Adrenal gland (tissue), 12 donors: Measurements from ENCODE around the gene UBE2G1. TPM values are rescaled to one million over a fixed set of nuclear protein-coding genes. Genes with fewer than 3 reads are reported as not detected.

Experiments used
- DNase-seq, 7 donors: peaks; one replicate each; pipeline ENCODE4 v3.0.0-alpha.2; 2019 to 2020
- H3K27ac ChIP-seq, 5 donors: fragments of 200-600 bp; sonication (generic) in 4 of 5; 1 replicate in 3 of 5; 2 replicates in 2 of 5; pipeline versions ENCODE4 v1.5.1 to v1.8.0; 2016 to 2020; ENCODE audit warnings: mild to moderate bottlenecking in 1 of 5
- H3K27me3 ChIP-seq: fragments of 200-600 bp; 2 replicates; pipeline ENCODE4 v1.8.0; 2021
- H3K36me3 ChIP-seq, 2 donors: fragments of 200-600 bp; replicated peaks in 1 of 2; 1 replicate in 1 of 2; 2 replicates in 1 of 2; pipeline versions ENCODE4 v1.5.1 to v1.8.0; 2018 to 2022
- H3K4me1 ChIP-seq, 2 donors: fragments of 200-600 bp; replicated peaks in 1 of 2; 1 replicate in 1 of 2; 2 replicates in 1 of 2; pipeline versions ENCODE4 v1.5.1 to v1.8.0; 2018 to 2021
- H3K4me3 ChIP-seq, 4 donors: fragments of 200-600 bp; sonication (generic) in 3 of 4; one replicate each; pipeline ENCODE4 v1.5.1; 2016 to 2018
- H3K9me3 ChIP-seq, 3 donors: fragments of 200-600 bp; sonication (generic) in 1 of 3; replicated peaks in 1 of 3; 1 replicate in 2 of 3; 2 replicates in 1 of 3; pipeline versions ENCODE4 v1.5.1 to v1.8.0; 2016 to 2021
- POLR2A ChIP-seq, 2 donors: fragments of 450-650 bp; IDR thresholded peaks; one replicate each; pipeline ENCODE4 v1.6.1; 2017; ENCODE audit warnings: antibody characterized with exemption in 2 of 2, mild to moderate bottlenecking in 2 of 2, moderate library complexity in 1 of 2
- WGBS, 4 donors: extraction: QIAGEN DNeasy Blood & Tissue Kit in 2 of 4; methylation state at CpG; one replicate each; pipeline versions ENCODE4 v1.1.5 to v1.1.7; 2013 to 2017; 5-methylcytosine and 5-hydroxymethylcytosine counted together
- intact Hi-C, 2 donors: fragments of 100-400 bp; cut with DNase I; formaldehyde crosslinking; loops; one replicate each; pipeline versions ENCODE4 v1.14.1 to v1.15.0; 2022 to 2023
- polyA plus RNA-seq, 3 donors: library from polyadenylated mRNA; stranded (reverse); fragments of 200-250 nt in 2 of 3; fragments of 350-450 nt in 1 of 3; fragmentation: Illumina TruSeq in 1 of 3; extraction: RNeasy Lipid Tissue Mini Kit (QIAGEN cat#74804) in 1 of 3; gene quantifications; one replicate each; pipeline ENCODE4 v1.2.3, GENCODE V29; 2013 to 2014
- total RNA-seq, 9 donors: library from RNA; depleted of rRNA in 4 of 9; stranded (reverse); fragments of >200 nt in 4 of 9; fragments of 120-200 nt in 1 of 9; fragmentation: NEBNext Ultra II Directional in 1 of 9; extraction: Animal tissue kit (Norgen Biotek cat#: 25700) in 1 of 9; gene quantifications; one replicate each; pipeline versions ENCODE4 v1.1.0 to v1.2.4, GENCODE V29; 2013 to 2023
- TF ChIP-seq, protein P1 (sequence below), 6 experiments: fragments of 450-650 bp in 4 of 6; fragments of 200-600 bp in 2 of 6; sonication (generic) in 1 of 6; IDR thresholded peaks; 1 replicate in 5 of 6; 2 replicates in 1 of 6; pipeline versions ENCODE4 v1.5.1 to v1.8.0; 2016 to 2021; ENCODE audit warnings: antibody characterized with exemption in 6 of 6, mild to moderate bottlenecking in 2 of 6, moderate library complexity in 1 of 6
- donor health status: healthy with polysubstance abuse.
- donor health status: Bipolar disorder and iron deficiency.
- donor health status: DM: yes; HTN: yes; CAD: no.
- donor health status: DM: no; HTN: no; CAD: no.
- donor health status: DM: no; HTN: no; CAD: no.
- donor health status: DM: yes; HTN: yes; CAD: no.

The UBE2G1 gene
- total and polyA plus RNA-seq, 12 donors, result 7.6 to 63.6 (median 54.7) TPM

DNA sequence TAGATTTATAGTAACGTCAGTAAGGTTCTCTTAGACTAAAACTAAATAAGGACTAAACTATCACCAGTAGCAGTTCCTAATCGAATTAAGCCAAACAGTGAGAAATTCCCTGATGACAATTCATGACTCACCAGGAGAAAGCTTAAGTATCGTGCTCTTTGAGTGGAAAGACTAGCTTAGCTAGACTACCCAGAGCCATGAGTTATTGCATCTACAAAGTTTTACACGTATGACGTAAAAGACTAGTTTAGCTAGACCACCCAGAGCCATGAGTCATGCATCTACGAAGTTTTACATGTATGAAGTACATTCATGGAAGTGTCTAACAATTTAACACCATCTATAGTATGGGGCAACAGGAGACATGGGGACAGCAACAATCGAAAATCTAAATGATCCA lies 36.6 kb downstream of the UBE2G1 start:
- Histone ChIP-seq H3K27me3 (no peaks in the 10 kb centered on the region), H3K4me1 (peaks cover 0 to 23% of the 10 kb centered on the region in 2 donors), H3K9me3 (peaks cover 0 to 9% (median 0%) of the 10 kb centered on the region in 3 donors), H3K36me3 (no peaks in the 10 kb centered on the region), H3K27ac (no peak overlapping the region), H3K4me3 (no peak overlapping the region)
- DNase-seq, result no peak
- 56 to 69% (median 64%) methylated on average over 7 of the region's 7 CpGs for WGBS, 4 donors
- intact Hi-C loops, result no loop called here
- TF ChIP-seq, protein P1, sequence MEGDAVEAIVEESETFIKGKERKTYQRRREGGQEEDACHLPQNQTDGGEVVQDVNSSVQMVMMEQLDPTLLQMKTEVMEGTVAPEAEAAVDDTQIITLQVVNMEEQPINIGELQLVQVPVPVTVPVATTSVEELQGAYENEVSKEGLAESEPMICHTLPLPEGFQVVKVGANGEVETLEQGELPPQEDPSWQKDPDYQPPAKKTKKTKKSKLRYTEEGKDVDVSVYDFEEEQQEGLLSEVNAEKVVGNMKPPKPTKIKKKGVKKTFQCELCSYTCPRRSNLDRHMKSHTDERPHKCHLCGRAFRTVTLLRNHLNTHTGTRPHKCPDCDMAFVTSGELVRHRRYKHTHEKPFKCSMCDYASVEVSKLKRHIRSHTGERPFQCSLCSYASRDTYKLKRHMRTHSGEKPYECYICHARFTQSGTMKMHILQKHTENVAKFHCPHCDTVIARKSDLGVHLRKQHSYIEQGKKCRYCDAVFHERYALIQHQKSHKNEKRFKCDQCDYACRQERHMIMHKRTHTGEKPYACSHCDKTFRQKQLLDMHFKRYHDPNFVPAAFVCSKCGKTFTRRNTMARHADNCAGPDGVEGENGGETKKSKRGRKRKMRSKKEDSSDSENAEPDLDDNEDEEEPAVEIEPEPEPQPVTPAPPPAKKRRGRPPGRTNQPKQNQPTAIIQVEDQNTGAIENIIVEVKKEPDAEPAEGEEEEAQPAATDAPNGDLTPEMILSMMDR (IDR thresholded peaks at IDR 0.05), result no peak
- no peak for TF ChIP-seq POLR2A (IDR thresholded peaks at IDR 0.05)

DNA sequence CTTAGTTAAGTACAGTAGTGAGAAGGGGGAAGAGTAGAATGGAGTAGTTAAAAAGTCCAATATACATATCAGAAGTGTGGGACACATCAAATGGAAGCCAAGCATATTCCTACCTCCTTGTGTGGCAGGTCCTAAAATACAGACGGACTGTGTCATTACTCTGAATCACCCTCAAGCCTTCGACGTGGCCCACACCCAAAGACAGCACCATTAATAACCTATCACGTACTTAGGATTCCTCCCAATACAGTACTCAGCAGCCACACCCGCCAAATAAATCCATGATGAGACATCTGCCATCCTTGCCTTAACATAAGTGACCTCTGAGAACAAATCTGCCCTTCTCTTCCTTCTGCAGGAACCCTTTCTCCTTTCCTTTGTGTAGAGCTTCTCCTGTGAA lies 38.9 kb downstream of the UBE2G1 start:
- H3K9me3 ChIP-seq, result peaks cover 0 to 9% (median 0%) of the 10 kb centered on the region in 3 donors
- H3K4me1 ChIP-seq, result peaks cover 10 to 25% of the 10 kb centered on the region in 2 donors
- no peaks in the 10 kb centered on the region for H3K36me3 ChIP-seq
- peak overlapping the region in 1 of 5 donors; percentile 44 for H3K27ac ChIP-seq
- peak in 1 of 7 donors; percentile 23 for DNase-seq
- 37 to 63% (median 60%) methylated on average over 5 of the region's 5 CpGs for WGBS, 4 donors
- intact Hi-C loops, result no loop called here
- H3K27me3 ChIP-seq, result no peaks in the 10 kb centered on the region
- no peak for TF ChIP-seq POLR2A (IDR thresholded peaks at IDR 0.05)
- TF ChIP-seq, protein P1 (IDR thresholded peaks at IDR 0.05), result no peak
- H3K4me3 ChIP-seq, result no peak overlapping the region

DNA sequence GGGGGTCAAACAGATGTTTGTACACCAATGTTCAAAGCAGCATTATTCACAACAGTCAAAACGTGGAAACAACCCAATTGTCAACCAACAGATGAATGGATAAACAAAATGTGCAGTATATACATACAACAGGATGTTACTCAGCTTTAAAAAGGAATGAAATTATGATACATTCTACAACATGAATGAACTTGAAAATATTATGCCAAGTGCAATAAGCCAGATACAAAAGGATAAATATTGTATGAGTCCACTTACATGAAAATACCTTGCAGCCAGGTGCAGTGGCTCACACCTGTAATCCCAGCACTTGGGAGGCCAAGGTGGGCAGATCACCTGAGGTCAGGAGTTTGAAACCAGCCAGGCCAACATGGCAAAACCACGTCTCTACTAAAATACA lies 39.9 kb downstream of the UBE2G1 start:
- no peaks in the 10 kb centered on the region for H3K36me3 ChIP-seq
- no peaks in the 10 kb centered on the region for H3K27me3 ChIP-seq
- WGBS, 4 donors, result 79 to 87% (median 85%) methylated on average over 2 of the region's 2 CpGs
- no peak overlapping the region for H3K4me3 ChIP-seq
- H3K27ac ChIP-seq, result no peak overlapping the region
- peaks cover 0 to 9% (median 0%) of the 10 kb centered on the region in 3 donors for H3K9me3 ChIP-seq
- intact Hi-C loops, result no loop called here
- TF ChIP-seq, protein P1 (IDR thresholded peaks at IDR 0.05), result no peak
- no peak for TF ChIP-seq POLR2A (IDR thresholded peaks at IDR 0.05)
- peaks cover 10 to 19% of the 10 kb centered on the region in 2 donors for H3K4me1 ChIP-seq
- no peak for DNase-seq

DNA sequence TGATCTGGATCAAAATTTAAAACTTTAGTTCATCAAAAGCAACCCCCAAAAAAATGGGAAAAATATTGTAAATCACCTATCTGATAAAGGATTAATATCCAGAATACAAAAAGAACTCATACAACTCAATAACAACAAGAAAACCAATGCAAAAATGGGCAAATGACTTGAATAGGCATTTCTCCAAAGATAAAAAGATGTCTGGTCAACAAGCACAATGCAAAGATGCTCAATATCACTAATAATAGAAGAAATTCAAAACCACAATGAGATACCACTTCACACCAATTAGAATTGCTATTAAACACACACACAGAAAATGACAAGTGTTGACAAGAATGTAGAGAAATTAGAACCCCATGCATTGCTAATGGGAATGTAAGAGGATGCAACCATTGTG lies 40.4 kb downstream of the UBE2G1 start:
- TF ChIP-seq POLR2A (IDR thresholded peaks at IDR 0.05), result no peak
- TF ChIP-seq, protein P1 (IDR thresholded peaks at IDR 0.05), result no peak
- DNase-seq, result no peak
- peaks cover 10 to 16% of the 10 kb centered on the region in 2 donors for H3K4me1 ChIP-seq

More for the DNA sequence above, 40.4 kb downstream of the UBE2G1 start:
- H3K27me3 ChIP-seq, result no peaks in the 10 kb centered on the region
- H3K36me3 ChIP-seq, result no peaks in the 10 kb centered on the region
- peaks cover 0 to 9% (median 0%) of the 10 kb centered on the region in 3 donors for H3K9me3 ChIP-seq
- H3K4me3 ChIP-seq, result no peak overlapping the region
- intact Hi-C loops, result no loop called here
- H3K27ac ChIP-seq, result no peak overlapping the region
